Measurements from ENCODE around the gene PDPK1. TPM values are rescaled to one million over a fixed set of nuclear protein-coding genes. Genes with fewer than 3 reads are reported as not detected.

PDPK1 gene
- total RNA-seq, 4 donors from 2014 or later: 31.6 to 49.8 (median 47.8) TPM

- Histone ChIP-seq H3K27ac (no peak overlapping the region), H3K4me3 (no peak overlapping the region), H3K36me3 (no peaks in the 10 kb centered on the region), H3K4me1 (peaks cover 58% of the 10 kb centered on the region), H3K9me3 (no peaks in the 10 kb centered on the region), H3K27me3 (no peaks in the 10 kb centered on the region)
- DNase-seq (ENCODE audit: low spot score in 2 of 2): no peak
- WGBS: 78% methylated on average over 6 of the region's 18 CpGs
- TF ChIP-seq POLR2AphosphoS5 (IDR thresholded peaks at IDR 0.05) (no peak), POLR2A (IDR thresholded peaks at IDR 0.05) (no peak)
- TF ChIP-seq, protein P1, sequence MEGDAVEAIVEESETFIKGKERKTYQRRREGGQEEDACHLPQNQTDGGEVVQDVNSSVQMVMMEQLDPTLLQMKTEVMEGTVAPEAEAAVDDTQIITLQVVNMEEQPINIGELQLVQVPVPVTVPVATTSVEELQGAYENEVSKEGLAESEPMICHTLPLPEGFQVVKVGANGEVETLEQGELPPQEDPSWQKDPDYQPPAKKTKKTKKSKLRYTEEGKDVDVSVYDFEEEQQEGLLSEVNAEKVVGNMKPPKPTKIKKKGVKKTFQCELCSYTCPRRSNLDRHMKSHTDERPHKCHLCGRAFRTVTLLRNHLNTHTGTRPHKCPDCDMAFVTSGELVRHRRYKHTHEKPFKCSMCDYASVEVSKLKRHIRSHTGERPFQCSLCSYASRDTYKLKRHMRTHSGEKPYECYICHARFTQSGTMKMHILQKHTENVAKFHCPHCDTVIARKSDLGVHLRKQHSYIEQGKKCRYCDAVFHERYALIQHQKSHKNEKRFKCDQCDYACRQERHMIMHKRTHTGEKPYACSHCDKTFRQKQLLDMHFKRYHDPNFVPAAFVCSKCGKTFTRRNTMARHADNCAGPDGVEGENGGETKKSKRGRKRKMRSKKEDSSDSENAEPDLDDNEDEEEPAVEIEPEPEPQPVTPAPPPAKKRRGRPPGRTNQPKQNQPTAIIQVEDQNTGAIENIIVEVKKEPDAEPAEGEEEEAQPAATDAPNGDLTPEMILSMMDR (IDR thresholded peaks at IDR 0.05): no peak
Measured at GRCh38 chr16:2501946-2502895, 35.6 kb upstream of the PDPK1 start.

DNA sequence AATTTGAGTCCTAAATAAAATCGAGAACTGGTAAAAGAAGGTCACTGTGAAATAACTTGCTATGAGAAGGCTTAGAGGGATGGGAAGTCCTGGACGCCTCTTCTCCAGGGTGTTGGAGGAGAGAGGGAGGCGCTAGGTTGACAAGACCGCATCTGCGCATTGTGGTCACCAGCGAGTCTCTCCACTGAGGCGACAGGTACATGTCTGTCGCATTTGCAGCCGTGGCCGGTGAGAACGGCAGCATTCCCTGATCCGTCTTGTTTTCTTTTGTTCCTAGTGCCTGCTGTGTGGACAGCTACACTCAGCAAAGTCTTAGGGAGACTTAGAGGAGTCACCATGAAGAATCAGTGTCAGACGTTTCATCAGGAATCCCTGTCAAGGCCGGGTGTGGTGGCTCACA, 32.1 kb upstream of the PDPK1 start:
- H3K27ac ChIP-seq: no peak overlapping the region
- no peaks in the 10 kb centered on the region for H3K27me3 ChIP-seq
- H3K4me3 ChIP-seq: no peak overlapping the region
- H3K9me3 ChIP-seq: no peaks in the 10 kb centered on the region
- 91% methylated on average over 14 of the region's 14 CpGs for WGBS
- no peak for DNase-seq (ENCODE audit: low spot score in 2 of 2)
- H3K4me1 ChIP-seq: peaks cover 23% of the 10 kb centered on the region
- TF ChIP-seq POLR2AphosphoS5 (IDR thresholded peaks at IDR 0.05): no peak
- H3K36me3 ChIP-seq: no peaks in the 10 kb centered on the region

- no peaks in the 10 kb centered on the region for H3K9me3 ChIP-seq
- H3K36me3 ChIP-seq: no peaks in the 10 kb centered on the region
- DNase-seq (ENCODE audit: low spot score in 2 of 2): no peak
- 65% methylated on average over 13 of the region's 14 CpGs for WGBS
- peak overlapping the region; percentile 71 for H3K27ac ChIP-seq
- H3K4me3 ChIP-seq: no peak overlapping the region
- no peaks in the 10 kb centered on the region for H3K27me3 ChIP-seq
- peaks cover 19% of the 10 kb centered on the region for H3K4me1 ChIP-seq
- no peak for TF ChIP-seq EP300 (IDR thresholded peaks at IDR 0.05)
- TF ChIP-seq POLR2A (IDR thresholded peaks at IDR 0.05): no peak
- TF ChIP-seq, protein P1 (IDR thresholded peaks at IDR 0.05): no peak
- TF ChIP-seq POLR2AphosphoS5 (IDR thresholded peaks at IDR 0.05): no peak
Measured at GRCh38 chr16:2507052-2507659, 30.7 kb upstream of the PDPK1 start.

DNA sequence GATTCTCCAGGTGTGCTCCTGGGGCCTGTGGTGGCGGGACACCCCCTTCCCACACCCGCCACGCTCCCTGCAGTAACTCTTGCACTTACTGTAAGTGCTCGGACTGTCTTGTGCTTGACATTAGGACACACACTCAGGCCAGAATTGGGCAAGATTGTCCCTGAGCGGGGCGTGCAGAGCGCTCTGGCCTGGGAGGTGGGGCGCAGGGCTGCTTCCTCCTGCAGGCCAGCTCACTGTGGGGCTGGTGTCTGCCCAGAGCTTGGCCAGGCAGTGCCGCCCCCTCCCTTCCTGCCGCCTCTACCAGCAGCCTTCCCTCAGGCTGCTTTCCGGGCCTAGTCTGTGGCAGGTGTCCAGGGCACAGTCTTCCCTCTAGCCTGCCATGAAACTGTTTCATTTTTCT, 30.2 kb upstream of the PDPK1 start:
- H3K9me3 ChIP-seq: no peaks in the 10 kb centered on the region
- TF ChIP-seq POLR2A (IDR thresholded peaks at IDR 0.05) (no peak), POLR2AphosphoS5 (IDR thresholded peaks at IDR 0.05) (no peak)
- no peak overlapping the region for H3K4me3 ChIP-seq
- 68% methylated on average over 11 of the region's 11 CpGs for WGBS
- H3K27me3 ChIP-seq: no peaks in the 10 kb centered on the region
- DNase-seq (ENCODE audit: low spot score in 2 of 2): peak; percentile 67 to 80
- H3K36me3 ChIP-seq: no peaks in the 10 kb centered on the region
- peaks cover 19% of the 10 kb centered on the region for H3K4me1 ChIP-seq
- peak overlapping the region; percentile 71 for H3K27ac ChIP-seq

- Histone ChIP-seq H3K4me1 (peaks cover 24% of the 10 kb centered on the region), H3K27me3 (no peaks in the 10 kb centered on the region), H3K36me3 (no peaks in the 10 kb centered on the region), H3K27ac (no peak overlapping the region), H3K4me3 (no peak overlapping the region), H3K9me3 (no peaks in the 10 kb centered on the region)
- 82% methylated on average over 18 of the region's 18 CpGs for WGBS
- no peak for DNase-seq (ENCODE audit: low spot score in 2 of 2)
- TF ChIP-seq POLR2A (IDR thresholded peaks at IDR 0.05) (no peak), POLR2AphosphoS5 (IDR thresholded peaks at IDR 0.05) (no peak), EP300 (IDR thresholded peaks at IDR 0.05) (no peak)
- TF ChIP-seq, protein P1 (IDR thresholded peaks at IDR 0.05): no peak
Measured at GRCh38 chr16:2508722-2509400, 29.0 kb upstream of the PDPK1 start.

Measured in suprapubic skin (tissue), 4 donors.